Nephron (organoid): ENCODE measurements around the gene NTRK2.

Source experiments
- H3K27ac Mint-ChIP-seq, 3 experiments: 2 replicates each; pipeline ENCODE4 v1.8.0; 2020; ENCODE audit warnings: mixed read lengths in 3 of 3, mild to moderate bottlenecking in 2 of 3, moderate library complexity in 1 of 3
- H3K27me3 Mint-ChIP-seq: 2 replicates; pipeline ENCODE4 v1.8.0; 2021; ENCODE audit warnings: low read depth, mild to moderate bottlenecking, moderate library complexity, mixed read lengths
- H3K36me3 Mint-ChIP-seq: 2 replicates; pipeline ENCODE4 v1.8.0; 2020; ENCODE audit warnings: low read depth, mixed read lengths
- H3K4me1 Mint-ChIP-seq: 2 replicates; pipeline ENCODE4 v1.8.0; 2020; ENCODE audit warnings: mixed read lengths
- H3K4me3 Mint-ChIP-seq, 3 experiments: 2 replicates each; pipeline ENCODE4 v1.8.0; 2020; ENCODE audit warnings: mild to moderate bottlenecking in 3 of 3, mixed read lengths in 3 of 3, moderate library complexity in 2 of 3
- H3K9me3 Mint-ChIP-seq: 2 replicates; pipeline ENCODE4 v1.8.0; 2020; ENCODE audit warnings: mixed read lengths
- CTCF ChIP-seq, 3 experiments: fragments of 200-600 bp; sonication (generic); IDR thresholded peaks; one replicate each; pipeline ENCODE4 v1.5.0; 2021; ENCODE audit warnings: antibody characterized with exemption in 3 of 3; ENCODE audit not compliant: unreplicated experiment in 3 of 3

Gene NTRK2

GRCh38 chr9:85036496-85036895 lies 367.0 kb downstream of the NTRK2 start:
- peaks cover 3% of the 10 kb centered on the region for H3K27me3 Mint-ChIP-seq
- no peak for TF ChIP-seq CTCF (IDR thresholded peaks at IDR 0.05; ENCODE audit: unreplicated experiment in 3 of 3)
- H3K27ac Mint-ChIP-seq: no peak overlapping the region
- peaks cover 19% of the 10 kb centered on the region for H3K9me3 Mint-ChIP-seq
- peaks cover 6% of the 10 kb centered on the region for H3K4me1 Mint-ChIP-seq
- H3K4me3 Mint-ChIP-seq: no peak overlapping the region
- H3K36me3 Mint-ChIP-seq: peaks cover 6% of the 10 kb centered on the region

- Mint-ChIP-seq H3K9me3 (peaks cover 10% of the 10 kb centered on the region), H3K27me3 (peaks cover 3% of the 10 kb centered on the region), H3K36me3 (peaks cover 2% of the 10 kb centered on the region), H3K4me1 (peaks cover 6% of the 10 kb centered on the region), H3K4me3 (no peak overlapping the region), H3K27ac (peak overlapping the region in 1 of 3 experiments; percentile 25)
- no peak for TF ChIP-seq CTCF (IDR thresholded peaks at IDR 0.05; ENCODE audit: unreplicated experiment in 3 of 3)
Measured at GRCh38 chr9:85038061-85038460, 368.5 kb downstream of the NTRK2 start.

- peak overlapping the region; percentile 24 to 86 (median 29) for H3K27ac Mint-ChIP-seq
- no peak for TF ChIP-seq CTCF (IDR thresholded peaks at IDR 0.05; ENCODE audit: unreplicated experiment in 3 of 3)
- peaks cover 3% of the 10 kb centered on the region for H3K27me3 Mint-ChIP-seq
- peak overlapping the region in 1 of 3 experiments; percentile 2 for H3K4me3 Mint-ChIP-seq
- H3K4me1 Mint-ChIP-seq: peaks cover 10% of the 10 kb centered on the region
- H3K36me3 Mint-ChIP-seq: no peaks in the 10 kb centered on the region
- peaks cover 3% of the 10 kb centered on the region for H3K9me3 Mint-ChIP-seq
Measured at GRCh38 chr9:85038824-85039608, 369.5 kb downstream of the NTRK2 start.

GRCh38 chr9:85040146-85040545 lies 370.6 kb downstream of the NTRK2 start:
- peaks cover 10% of the 10 kb centered on the region for H3K4me1 Mint-ChIP-seq
- TF ChIP-seq CTCF (IDR thresholded peaks at IDR 0.05; ENCODE audit: unreplicated experiment in 3 of 3): no peak

GRCh38 chr9:85040821-85041465 lies 371.4 kb downstream of the NTRK2 start:
- Mint-ChIP-seq H3K9me3 (no peaks in the 10 kb centered on the region), H3K27me3 (peaks cover 3% of the 10 kb centered on the region), H3K36me3 (no peaks in the 10 kb centered on the region), H3K4me3 (no peak overlapping the region), H3K4me1 (peaks cover 10% of the 10 kb centered on the region), H3K27ac (no peak overlapping the region)
- TF ChIP-seq CTCF (IDR thresholded peaks at IDR 0.05; ENCODE audit: unreplicated experiment in 3 of 3): no peak

More at GRCh38 chr9:85040146-85040545, 370.6 kb downstream of the NTRK2 start:
- peak overlapping the region in 1 of 3 experiments; percentile 24 for H3K27ac Mint-ChIP-seq
- H3K27me3 Mint-ChIP-seq: peaks cover 3% of the 10 kb centered on the region
- H3K4me3 Mint-ChIP-seq: no peak overlapping the region
- no peaks in the 10 kb centered on the region for H3K36me3 Mint-ChIP-seq
- no peaks in the 10 kb centered on the region for H3K9me3 Mint-ChIP-seq
